ENCODE data around the gene SPDYE6.

DNA sequence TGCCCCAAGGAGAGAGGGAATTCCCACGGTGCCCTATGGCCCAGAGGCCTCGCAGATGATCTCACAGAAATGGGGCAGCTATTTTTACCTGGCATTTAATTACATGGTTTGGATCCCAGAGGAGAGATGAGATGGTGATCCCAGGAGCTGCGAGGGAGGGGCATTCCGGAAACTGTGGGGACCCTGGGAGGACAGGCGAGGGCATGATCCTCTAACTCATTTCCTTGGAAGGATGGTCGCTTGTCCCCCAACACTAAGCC lies 60.1 kb downstream of the SPDYE6 start:
- TF ChIP-seq, protein P1, sequence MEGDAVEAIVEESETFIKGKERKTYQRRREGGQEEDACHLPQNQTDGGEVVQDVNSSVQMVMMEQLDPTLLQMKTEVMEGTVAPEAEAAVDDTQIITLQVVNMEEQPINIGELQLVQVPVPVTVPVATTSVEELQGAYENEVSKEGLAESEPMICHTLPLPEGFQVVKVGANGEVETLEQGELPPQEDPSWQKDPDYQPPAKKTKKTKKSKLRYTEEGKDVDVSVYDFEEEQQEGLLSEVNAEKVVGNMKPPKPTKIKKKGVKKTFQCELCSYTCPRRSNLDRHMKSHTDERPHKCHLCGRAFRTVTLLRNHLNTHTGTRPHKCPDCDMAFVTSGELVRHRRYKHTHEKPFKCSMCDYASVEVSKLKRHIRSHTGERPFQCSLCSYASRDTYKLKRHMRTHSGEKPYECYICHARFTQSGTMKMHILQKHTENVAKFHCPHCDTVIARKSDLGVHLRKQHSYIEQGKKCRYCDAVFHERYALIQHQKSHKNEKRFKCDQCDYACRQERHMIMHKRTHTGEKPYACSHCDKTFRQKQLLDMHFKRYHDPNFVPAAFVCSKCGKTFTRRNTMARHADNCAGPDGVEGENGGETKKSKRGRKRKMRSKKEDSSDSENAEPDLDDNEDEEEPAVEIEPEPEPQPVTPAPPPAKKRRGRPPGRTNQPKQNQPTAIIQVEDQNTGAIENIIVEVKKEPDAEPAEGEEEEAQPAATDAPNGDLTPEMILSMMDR (IDR thresholded peaks at IDR 0.05; ENCODE audit: low read depth, low read length): no peak
- TF ChIP-seq POLR2A (IDR thresholded peaks at IDR 0.05; ENCODE audit: extremely low read depth, insufficient read length) (no peak), MYC (IDR thresholded peaks at IDR 0.05; ENCODE audit: low read depth, low read length) (no peak)
- TF ChIP-seq, protein P2, sequence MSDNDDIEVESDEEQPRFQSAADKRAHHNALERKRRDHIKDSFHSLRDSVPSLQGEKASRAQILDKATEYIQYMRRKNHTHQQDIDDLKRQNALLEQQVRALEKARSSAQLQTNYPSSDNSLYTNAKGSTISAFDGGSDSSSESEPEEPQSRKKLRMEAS (IDR thresholded peaks at IDR 0.05; ENCODE audit: low read depth, low read length): no peak
